CMK (cell line): ENCODE data around the gene IMMP2L.

Experiments used
- DNase-seq: peaks from one replicate; pipeline ENCODE4 v3.0.0-alpha.2; 2010; ENCODE audit warnings: low read depth

Gene IMMP2L

DNA sequence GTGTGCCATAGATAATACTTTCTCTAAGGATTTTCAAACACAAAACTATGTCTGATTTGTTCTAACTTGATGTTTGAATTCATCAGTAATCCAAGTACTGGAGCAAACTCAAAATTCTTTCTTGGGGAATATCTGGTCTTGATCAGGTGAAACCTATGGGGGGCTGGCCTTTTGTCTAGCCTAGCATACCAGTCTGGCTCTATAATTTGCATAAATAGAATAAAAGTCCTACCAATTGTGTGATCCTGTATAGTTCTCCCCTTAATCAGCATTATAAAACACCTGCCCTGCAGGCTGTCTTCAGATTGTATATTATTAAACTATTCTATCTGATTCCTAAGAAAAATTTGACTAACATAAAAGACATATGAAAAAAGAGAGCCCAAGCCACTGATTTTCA is 705.2 kb downstream of the IMMP2L start:
- no peak for DNase-seq

DNA sequence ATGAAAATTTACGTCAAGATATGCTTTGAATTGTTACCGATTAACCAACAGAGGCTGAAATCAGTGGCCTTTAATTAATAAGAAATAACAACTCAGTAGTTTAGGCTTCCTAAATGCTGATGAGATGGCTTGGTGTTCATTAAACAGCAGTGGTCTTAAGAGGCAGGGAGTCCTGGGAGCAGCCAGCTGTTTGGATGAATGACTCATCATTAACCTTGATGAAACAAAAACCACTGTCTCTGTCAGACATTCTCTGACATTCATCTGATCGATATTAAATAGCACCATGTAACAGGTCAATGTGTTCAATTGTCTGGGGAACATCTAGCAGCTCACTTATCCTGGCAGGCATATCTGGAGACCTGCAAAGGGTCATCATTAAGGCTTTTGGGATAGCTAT is 705.6 kb downstream of the IMMP2L start:
- no peak for DNase-seq

DNA sequence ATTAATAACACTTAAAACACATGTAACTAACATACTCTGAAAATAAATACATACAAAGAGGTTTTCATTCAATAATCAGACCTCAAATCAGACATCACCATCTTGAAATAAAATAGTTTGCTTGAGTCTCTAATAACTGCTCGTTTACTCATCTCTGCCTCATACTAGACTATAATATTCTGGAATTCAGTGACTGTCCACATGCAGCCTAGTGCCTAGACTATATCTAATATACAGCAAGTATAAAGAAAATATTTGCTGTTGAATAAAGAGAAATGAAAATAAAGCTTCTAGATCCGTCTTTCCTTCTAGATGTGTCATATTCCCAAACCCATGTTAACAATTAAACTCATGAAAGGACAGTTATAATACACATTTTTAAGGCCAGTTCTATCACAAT is 707.6 kb downstream of the IMMP2L start:
- DNase-seq: no peak

DNA sequence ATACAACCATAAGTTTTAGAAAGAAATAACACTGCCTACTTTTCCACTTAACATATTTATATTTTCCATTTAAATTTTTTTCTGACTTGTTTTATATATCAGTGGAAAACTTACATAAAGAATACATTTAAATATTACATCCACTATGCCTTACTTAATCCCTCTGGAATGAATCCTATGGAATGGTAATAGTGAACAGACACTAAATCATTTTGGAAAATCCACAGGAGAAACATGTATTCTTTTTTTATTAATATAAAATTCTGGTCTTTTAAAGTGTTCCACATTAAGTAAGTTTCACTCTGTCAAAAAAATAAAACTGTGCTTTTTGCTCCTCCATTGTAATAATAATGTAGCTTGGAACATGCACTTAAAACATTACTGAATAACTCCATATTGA is 708.1 kb downstream of the IMMP2L start:
- no peak for DNase-seq

DNA sequence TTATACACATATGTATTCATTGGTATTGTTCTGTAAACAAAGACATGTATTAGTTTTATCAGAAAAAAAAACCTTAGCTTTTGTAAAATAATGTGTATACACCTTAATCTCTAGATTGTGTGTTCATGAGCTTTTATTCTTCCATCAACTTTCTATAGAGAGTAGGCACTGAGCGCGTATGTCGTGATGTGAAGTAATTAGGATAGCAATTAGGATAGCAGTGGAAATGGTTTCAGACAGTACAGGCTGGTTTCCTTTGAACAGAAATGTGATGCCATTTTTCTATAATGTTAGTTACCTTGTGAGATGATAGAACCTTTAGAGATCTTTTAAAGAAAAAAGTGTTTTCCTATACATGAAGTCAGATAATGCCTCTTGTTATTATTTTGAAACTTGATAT is 709.0 kb downstream of the IMMP2L start:
- DNase-seq: no peak

DNA sequence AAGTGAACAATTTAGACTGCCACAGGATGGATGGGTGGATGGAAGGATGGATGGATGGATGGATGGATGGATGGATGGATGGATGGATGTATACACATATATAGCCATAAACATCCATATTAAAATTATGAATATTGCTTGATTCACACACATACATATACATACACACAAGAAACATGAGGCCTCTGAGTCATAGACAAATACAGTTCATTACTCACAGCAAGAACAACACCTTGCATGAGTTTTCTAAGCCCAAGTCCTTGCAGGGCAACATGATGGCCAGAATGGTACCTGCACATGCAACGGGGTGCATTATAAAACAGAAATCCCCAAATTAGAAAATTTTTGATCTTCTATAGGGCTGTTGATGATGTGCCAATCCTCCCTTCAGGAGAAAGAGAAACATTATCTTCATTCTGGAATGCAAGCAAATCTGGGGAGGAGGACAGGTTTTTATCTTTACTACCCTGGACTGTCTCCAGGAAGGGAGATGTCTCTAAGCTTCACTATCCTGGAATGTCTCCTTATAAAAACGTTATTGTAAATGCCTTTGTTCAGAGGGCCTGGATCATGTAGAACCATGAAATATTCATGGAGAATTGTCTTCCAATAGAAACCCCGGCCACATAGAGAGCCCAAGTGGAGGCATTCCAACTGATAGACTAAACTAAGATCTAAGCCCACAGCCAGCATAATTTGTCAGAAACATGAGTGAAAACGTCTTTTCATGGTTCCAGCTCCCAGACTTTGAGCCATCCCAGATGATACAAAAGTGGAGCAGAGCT is 709.9 kb downstream of the IMMP2L start:
- DNase-seq: no peak

DNA sequence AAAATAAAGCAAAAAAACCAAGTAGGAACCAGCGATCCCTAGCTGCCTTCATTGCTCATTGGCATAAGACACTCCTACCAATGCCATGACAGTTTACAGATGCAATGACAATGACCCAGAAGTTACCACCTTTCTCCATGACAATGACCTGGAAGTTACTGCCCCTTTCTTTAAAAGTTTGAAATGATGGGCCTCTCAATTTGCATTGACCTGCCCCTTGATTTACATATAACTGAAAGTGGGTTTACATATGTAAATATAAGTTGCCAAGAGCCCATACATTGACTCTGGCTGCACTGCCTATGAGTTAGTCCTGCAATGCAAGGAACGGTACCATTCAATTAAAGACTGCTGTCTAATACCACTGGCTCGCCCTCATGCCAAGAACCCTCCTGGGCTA is 712.1 kb downstream of the IMMP2L start:
- no peak for DNase-seq

DNA sequence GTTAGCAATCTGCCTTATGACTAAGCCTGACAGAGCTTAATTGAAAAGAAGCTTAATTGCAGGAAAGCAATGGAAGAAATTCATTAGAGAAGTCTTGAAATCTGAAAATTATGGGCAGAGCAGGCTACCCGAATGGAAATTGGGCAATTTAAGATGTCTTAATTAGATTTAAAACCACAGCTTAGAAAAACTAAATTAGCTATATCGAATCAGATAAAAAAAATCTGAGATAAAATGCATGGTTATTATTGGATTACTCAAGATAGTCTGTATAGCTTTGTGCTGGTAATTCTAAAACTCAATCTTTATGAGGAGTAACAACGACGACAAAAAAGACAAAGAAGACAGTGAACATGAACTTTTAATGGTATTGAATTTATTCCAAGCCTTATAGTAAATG is 719.5 kb downstream of the IMMP2L start:
- DNase-seq: no peak

DNA sequence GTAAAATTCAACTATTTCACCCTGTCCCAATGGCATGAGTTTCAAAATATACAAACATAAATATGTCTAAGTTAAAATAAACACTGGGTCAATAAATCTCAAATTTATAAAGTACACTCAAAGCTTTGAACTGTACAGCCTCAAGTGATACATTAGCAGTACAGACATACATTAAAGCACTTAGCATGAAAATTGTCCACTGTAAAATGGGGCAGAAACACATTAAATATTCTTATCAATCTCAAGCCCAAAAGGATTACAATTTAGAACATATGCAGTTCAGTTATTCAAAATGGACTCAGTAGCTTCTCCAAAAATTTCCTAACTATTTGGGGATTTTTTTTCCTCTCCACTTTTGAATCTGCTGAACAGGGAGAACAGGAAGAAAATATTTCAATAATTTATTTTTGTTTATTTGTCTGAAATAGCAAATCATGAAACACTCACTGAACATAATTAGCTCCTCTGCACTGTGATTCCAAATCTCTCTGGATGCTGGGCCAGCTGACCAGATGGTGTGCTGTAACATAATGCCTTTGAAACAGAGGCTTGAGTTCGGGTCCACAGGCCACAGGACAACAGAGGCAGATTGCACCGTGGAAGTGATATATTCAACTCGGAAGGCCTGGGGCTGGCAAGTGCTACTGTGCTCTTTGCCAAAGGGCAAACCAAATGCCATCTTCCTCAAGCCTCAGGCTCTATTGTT is 720.3 kb downstream of the IMMP2L start:
- no peak for DNase-seq

DNA sequence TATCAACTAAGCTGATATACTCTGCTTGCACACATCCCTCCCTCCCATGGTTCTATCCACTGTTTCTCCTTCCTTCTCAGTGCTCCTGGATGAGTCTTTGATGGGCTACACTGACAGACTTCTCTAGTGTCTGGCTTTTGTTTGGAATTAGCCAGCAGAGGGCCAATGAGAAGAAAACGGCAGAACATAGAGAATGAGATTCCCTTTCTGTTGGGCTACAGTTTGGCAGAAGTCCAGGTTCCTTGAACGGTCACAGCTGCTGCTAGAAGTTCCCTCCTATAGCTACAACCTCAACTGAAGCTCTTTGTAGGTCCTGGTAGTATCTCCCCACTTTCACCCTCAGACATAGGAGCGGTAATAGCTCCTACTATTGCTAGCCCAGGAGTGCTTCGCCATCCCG is 722.4 kb downstream of the IMMP2L start:
- DNase-seq: peak; percentile 2

DNA sequence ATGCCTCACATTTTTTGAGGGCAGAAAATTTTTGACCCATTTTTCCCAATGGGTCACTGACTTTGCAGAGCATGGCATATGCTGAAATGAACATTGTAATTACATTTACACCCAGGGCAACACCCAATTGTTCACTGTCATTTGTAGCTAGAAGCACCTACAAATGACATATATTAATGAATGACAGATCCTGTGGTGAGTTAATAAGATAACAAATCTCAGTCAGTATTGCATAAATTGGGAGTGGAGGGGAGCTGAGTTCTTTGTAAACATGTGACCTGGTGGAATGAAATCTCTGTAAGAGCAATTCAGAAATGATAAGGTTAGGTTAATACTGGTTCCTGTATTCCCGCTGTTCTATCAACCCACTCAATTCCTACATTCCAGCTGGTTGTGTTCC is 726.4 kb downstream of the IMMP2L start:
- DNase-seq: no peak

DNA sequence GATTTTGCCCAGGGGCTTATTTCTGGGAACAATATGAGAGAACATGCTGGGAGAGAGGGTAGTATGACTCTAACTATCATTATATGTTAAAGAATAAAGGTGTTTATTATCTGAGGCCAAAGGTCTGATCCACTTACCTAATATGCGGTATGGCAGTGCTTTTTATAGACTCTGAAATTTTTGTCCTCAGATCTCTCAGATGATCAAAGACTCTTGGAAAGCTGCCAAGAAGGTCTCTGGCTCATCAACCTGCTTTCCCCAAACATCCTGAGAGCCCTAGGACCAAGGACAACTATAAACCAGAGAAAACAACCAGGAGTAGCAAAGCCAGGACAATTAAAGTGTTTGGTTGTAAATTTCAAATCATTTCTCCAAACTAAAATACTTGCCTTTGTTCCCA is 727.1 kb downstream of the IMMP2L start:
- no peak for DNase-seq

DNA sequence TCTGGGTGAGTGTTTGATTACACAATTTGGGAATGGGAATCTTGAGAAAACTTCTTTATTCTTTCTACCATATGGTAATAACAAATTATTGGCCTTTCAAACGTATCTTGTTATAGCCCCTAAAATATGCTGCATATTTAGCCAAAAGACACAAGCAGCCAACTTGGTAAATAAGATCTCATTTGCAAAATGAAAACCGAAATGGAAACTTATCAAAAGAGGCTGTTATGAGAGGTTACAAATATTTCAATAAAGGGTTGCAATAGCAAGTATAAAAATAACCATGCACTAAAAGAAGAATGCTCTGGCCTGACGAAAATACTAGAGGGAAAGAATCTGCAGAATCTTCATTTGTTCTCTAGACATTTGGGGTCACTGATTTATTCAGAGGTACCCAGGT is 730.9 kb downstream of the IMMP2L start:
- DNase-seq: no peak

DNA sequence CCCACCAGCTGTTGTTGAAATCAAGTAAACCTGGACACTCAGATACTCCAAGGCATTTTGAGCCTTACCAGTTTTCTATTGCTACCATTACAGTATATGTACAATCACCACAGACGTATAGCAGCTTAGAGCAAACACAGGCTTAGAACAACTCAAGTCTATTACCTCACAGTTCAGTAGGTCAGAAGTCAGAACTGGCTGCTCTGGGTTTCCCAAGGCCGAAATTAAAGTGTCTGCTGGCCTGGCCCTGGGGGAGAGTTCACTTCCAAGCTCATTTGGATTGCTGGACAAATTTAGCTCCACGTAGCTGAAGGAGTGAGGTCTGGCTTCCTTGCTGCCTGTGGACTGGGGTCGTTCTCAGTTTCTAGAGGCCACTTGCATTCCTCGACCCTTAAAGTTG is 731.5 kb downstream of the IMMP2L start:
- no peak for DNase-seq

DNA sequence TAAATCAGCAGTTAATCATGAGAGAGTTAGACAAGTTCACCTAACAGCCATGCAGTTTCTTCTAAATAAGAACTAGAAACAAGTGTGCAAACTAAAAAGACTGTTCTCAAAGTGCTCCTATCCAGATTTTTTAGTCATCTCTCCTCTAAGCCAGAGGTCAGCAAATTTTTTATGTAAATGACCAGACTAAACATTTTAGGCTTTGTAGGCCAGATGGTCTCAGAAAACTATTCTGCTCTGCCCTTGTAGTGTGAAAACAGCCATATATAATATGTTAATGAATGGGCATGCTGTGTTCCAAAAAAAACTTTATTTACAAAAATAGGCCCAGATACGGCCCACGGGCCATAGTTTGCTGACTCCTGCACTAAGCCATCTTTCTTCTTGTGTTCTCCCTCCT is 734.4 kb downstream of the IMMP2L start:
- no peak for DNase-seq

DNA sequence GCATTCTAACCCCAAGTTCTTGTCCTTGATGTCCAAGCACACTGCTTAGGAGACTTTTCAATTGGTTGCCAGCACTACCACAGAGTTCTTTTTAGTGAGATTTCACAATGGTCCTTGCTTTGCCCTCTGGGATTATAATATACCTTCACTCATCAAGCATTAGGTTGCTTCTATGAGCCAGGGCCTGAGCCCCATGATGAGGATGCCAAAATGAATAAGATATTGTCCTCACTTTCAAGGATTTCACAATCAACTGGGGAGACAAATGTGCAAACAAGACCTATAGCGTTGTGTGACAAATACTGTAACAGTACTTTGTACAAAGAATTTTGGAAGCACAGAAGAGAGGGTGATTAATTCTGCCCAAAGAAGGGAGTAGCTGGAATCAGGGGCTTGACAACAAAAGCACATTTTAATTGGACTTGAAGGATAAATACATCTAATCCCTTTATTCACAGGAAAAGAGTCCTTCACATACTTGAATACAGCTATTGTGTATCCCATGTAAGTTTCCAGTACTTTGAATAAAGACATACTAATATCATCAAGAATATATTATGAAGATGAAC is 734.9 kb downstream of the IMMP2L start:
- DNase-seq: no peak

DNA sequence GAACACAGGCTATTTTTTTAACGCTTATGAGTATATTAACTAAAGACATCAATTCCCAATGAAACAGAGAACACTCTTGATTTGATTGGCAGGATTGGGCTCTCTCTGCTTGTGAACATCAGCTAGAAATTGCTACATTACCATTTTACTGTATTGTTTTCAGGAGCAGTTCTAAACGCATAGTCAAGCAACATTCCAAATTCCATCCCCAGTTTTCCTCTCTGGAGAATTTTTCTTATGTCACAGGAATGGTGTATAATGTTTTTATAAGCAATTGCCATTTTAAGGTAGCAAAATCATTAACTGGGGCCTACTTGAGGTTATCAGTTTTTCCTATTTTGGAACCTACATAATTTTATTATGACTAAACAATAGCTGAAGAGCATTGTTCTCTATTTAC is 748.3 kb downstream of the IMMP2L start:
- no peak for DNase-seq

DNA sequence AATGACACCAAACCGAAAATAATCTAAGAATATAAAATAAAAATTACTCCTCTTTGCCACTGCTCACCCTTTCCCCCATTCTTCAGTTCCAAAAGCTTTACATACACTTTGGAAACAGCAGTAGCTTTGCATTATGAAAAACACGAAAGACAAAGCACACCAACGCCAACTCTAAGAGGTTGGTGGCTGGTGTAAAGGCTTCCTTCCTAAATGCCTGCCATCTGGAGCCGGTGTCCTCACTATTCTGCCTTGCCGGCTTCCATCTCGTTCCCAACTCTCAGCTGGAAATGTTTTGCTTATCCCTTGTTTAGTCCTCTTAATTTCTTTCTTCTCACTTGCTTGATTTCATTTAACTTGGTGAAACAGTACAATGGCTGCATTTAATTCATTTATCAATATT is 752.5 kb downstream of the IMMP2L start:
- DNase-seq: no peak

DNA sequence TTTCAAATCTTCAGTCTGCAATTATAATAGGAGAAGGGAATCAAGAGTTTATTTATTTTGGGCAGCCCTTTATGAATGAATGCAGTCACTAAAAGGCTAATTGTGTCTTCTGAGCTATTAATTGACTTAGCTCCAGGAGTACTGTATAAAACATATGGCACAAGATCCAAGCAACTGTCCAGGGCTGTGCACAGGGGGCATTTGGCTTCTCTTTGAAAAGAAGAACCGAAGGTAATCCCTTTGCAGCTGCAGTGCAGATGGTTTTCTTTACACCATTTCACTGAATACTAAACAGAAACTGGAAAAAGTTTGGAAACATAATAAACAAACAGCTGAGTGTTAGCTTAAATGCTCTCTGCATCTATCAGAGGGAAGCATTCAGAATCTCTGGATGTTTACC is 753.9 kb downstream of the IMMP2L start:
- DNase-seq: no peak

DNA sequence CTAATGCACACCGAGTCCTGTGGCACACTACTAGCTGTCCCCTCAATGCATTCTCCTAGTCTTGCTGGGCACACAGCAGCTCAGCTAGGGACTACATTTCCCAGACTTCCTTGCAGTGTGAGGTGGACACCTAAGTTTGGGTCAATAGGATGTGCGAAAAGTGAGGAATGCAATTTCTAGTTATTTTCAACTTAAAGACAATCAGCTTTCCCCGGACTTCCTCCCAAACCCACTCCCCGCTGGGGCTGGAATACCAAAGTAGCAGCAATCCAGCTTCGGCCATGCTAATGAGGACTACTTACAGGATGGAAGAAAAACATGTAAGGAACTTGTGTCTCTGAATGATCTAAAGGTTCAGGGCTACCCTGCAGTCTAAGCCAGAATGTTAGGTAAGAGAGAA is 757.8 kb downstream of the IMMP2L start:
- DNase-seq: no peak

DNA sequence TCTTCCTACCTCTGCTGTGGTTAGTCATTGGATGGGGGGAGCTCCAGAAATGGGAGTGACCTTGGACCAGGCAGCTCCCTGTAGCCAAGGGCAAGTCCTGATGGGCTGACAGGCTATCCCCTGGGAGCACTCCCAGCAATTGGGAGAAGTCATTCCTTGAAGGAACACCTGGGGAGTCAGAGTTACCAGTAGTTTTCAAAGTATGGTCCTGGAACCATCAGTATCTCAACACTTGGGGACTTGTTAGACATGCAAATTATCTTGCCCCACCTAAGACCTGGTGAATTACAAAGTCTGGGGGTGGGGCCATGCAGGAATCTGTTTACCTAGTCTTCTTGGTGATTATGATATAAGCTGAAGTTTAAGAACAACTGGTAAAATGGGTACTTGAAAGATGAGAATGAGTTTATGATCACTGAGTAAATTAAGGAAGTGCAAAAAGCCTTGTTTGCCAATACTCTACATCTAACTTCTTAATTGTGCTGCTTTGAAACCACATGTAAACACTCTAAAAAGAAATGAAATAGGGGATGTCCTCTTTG is 758.6 kb downstream of the IMMP2L start:
- no peak for DNase-seq

DNA sequence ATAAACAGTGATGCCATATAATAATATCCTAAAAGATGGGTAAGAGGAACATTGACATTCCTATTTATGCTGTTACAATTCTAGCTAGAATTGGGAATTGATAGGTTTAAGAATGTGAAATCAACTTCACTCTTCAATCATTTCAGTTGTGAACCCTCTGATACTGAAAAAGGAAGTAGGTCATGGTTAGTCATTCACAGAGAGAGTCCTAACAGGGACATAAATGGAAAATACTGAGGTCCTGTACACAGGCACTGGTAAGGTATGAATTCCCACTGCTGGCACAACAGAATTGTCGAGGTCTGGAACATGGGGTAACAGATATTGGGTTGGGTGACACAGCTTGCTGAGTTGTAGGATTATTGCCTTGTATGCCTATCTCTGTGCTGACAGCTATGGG is 760.8 kb downstream of the IMMP2L start:
- DNase-seq: no peak

DNA sequence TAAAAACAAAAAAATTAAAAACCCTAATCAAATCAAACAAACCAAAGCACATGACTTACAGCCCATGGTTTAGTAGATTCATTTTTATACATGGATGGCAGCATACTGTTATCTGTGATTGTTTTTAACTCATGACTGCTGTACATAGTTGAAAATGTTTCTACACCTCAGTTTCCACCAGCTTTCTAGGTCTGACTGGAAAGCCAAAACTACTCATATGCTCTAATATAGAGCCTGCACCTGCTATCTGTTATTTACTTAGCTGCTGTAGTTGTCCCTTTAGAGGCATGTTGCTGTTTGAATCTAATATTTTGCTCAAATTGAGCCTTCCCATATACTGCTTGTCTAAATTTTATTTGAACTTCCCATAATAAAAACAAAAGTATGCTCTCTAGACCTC is 761.3 kb downstream of the IMMP2L start:
- DNase-seq: no peak
